Nephron (organoid): ENCODE results near the gene RIMBP2.

Source experiments
- H3K27ac Mint-ChIP-seq, 3 experiments: 2 replicates each; pipeline ENCODE4 v1.8.0; 2020; ENCODE audit warnings: mixed read lengths in 3 of 3, mild to moderate bottlenecking in 2 of 3, moderate library complexity in 1 of 3
- H3K27me3 Mint-ChIP-seq: 2 replicates; pipeline ENCODE4 v1.8.0; 2021; ENCODE audit warnings: low read depth, mild to moderate bottlenecking, moderate library complexity, mixed read lengths
- H3K36me3 Mint-ChIP-seq: 2 replicates; pipeline ENCODE4 v1.8.0; 2020; ENCODE audit warnings: low read depth, mixed read lengths
- H3K4me1 Mint-ChIP-seq: 2 replicates; pipeline ENCODE4 v1.8.0; 2020; ENCODE audit warnings: mixed read lengths
- H3K4me3 Mint-ChIP-seq, 3 experiments: 2 replicates each; pipeline ENCODE4 v1.8.0; 2020; ENCODE audit warnings: mild to moderate bottlenecking in 3 of 3, mixed read lengths in 3 of 3, moderate library complexity in 2 of 3
- H3K9me3 Mint-ChIP-seq: 2 replicates; pipeline ENCODE4 v1.8.0; 2020; ENCODE audit warnings: mixed read lengths
- TF ChIP-seq, protein P1 (sequence below), 3 experiments: fragments of 200-600 bp; sonication (generic); IDR thresholded peaks; one replicate each; pipeline ENCODE4 v1.5.0; 2021; ENCODE audit warnings: antibody characterized with exemption in 3 of 3; ENCODE audit not compliant: unreplicated experiment in 3 of 3

RIMBP2 gene

DNA sequence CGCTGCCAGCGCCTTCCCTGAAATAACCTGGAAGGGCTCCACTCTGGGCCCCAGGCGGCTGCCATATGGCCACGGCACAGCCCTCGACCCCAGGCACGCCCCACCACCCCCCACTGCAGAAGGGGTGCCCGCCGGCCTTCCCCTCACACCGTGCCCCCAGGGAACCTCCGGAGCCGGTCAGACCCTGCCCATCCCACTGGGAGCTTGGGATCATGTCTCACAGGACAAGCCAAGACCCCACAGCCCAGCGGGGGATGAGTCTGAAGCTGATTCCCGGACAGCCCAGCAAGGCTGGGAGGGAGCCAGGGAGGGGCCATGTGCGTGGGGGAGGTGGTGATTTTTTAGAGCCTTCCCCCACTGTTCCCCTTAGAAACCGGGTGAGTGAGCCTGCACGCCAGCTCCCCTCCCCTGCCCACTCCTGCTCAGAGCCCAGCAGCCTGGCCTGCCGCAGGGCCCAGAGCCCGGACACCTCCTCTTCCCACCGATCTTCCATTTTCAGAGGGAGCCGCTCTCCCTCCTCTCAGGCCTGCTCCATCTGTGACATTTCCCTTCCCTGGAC, 1.4 kb downstream of the RIMBP2 start:
- no peaks in the 10 kb centered on the region for H3K9me3 Mint-ChIP-seq
- peak overlapping the region; percentile 79 to 87 (median 83) for H3K4me3 Mint-ChIP-seq
- H3K27me3 Mint-ChIP-seq, result peaks cover 66% of the 10 kb centered on the region
- H3K36me3 Mint-ChIP-seq, result no peaks in the 10 kb centered on the region
- H3K4me1 Mint-ChIP-seq, result peaks cover 23% of the 10 kb centered on the region
- H3K27ac Mint-ChIP-seq, result no peak overlapping the region
- TF ChIP-seq, protein P1, sequence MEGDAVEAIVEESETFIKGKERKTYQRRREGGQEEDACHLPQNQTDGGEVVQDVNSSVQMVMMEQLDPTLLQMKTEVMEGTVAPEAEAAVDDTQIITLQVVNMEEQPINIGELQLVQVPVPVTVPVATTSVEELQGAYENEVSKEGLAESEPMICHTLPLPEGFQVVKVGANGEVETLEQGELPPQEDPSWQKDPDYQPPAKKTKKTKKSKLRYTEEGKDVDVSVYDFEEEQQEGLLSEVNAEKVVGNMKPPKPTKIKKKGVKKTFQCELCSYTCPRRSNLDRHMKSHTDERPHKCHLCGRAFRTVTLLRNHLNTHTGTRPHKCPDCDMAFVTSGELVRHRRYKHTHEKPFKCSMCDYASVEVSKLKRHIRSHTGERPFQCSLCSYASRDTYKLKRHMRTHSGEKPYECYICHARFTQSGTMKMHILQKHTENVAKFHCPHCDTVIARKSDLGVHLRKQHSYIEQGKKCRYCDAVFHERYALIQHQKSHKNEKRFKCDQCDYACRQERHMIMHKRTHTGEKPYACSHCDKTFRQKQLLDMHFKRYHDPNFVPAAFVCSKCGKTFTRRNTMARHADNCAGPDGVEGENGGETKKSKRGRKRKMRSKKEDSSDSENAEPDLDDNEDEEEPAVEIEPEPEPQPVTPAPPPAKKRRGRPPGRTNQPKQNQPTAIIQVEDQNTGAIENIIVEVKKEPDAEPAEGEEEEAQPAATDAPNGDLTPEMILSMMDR (IDR thresholded peaks at IDR 0.05; ENCODE audit: unreplicated experiment in 3 of 3), result no peak

DNA sequence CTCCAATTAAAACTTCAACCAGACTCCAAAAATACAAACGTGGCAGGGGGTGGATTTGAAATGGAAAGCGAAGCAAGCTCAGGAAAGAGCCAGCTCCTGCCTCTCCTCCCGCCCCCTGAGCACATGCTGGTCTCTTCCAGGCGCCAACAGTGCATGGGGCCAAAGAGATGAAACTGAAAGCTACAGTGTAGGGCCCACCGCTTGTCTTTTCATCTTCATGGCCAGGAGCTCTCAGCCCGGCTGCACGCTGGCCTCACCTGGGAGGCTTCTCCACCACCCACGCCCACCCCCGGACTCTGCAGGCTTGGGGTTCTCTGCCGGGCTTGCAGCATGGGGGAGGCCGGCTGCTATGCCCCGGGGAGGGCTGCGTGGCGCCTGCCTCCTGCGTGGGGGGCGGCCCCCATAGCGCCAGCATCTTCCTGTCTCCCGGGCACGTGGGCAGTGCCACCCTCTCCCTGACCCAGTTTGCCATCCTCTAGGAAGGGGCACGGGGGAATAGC, 2.0 kb downstream of the RIMBP2 start:
- Mint-ChIP-seq H3K27me3 (peaks cover 68% of the 10 kb centered on the region), H3K4me3 (peak overlapping the region; percentile 67 to 87 (median 79)), H3K36me3 (no peaks in the 10 kb centered on the region), H3K9me3 (no peaks in the 10 kb centered on the region), H3K27ac (no peak overlapping the region), H3K4me1 (peaks cover 23% of the 10 kb centered on the region)
- TF ChIP-seq, protein P1 (IDR thresholded peaks at IDR 0.05; ENCODE audit: unreplicated experiment in 3 of 3), result no peak

DNA sequence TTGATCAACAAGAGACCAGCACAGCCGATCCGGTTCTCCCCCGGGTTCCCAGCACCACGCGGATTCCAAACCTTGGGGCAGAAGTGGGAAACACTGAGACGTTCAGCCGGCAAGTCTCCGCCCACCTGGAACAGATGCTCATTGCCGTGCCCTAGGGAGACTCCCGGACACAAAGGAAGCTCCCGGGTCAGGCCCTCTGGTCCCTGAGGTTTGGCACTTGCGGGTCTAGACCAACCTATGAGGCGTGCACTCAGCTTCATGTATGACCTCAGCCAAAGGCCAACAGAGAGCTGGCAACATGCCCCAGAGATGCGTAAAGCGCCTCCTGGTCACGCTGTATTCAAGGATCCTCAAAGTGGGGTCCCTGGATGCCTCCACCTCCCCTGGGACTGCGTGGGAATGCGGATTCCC, 2.5 kb downstream of the RIMBP2 start:
- H3K4me1 Mint-ChIP-seq, result peaks cover 23% of the 10 kb centered on the region
- H3K4me3 Mint-ChIP-seq, result peak overlapping the region; percentile 59 to 79 (median 67)
- no peak overlapping the region for H3K27ac Mint-ChIP-seq
- no peaks in the 10 kb centered on the region for H3K36me3 Mint-ChIP-seq
- peaks cover 71% of the 10 kb centered on the region for H3K27me3 Mint-ChIP-seq
- TF ChIP-seq, protein P1 (IDR thresholded peaks at IDR 0.05; ENCODE audit: unreplicated experiment in 3 of 3), result no peak
- H3K9me3 Mint-ChIP-seq, result no peaks in the 10 kb centered on the region

DNA sequence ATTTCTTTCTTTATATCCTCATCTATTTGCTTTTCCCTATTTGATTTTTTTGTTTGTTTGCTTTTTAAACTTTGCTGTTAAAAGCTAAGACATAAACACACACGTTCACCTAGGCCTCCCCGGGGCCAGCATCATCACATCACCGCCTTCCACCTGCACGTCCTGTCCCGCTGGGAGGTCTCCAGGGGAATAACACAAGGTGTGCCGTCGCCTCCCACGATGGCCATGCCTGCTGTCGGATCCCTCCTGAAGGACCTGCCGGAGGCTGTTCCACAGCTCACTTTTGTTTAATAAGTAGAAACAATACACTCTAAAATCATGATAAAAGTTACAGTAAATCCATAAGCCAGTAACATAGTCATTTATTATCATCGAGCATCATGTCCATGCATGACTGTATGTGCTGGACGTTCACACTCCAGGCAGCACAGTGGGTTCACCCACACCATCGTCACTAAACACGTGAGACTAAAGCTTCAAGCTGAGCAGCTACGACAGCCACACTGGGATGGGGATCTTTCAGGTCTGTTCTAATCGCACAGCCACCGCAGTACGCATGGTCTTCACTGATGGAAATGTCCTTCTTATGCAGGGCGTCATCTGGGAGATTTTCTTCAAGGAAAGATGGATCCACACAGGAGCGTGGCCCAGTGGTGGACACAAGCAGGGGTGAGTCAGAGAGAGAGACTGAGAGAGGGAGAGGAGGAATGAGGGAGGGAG, 3.6 kb downstream of the RIMBP2 start:
- H3K36me3 Mint-ChIP-seq, result no peaks in the 10 kb centered on the region
- H3K27ac Mint-ChIP-seq, result no peak overlapping the region
- no peaks in the 10 kb centered on the region for H3K9me3 Mint-ChIP-seq
- peaks cover 23% of the 10 kb centered on the region for H3K4me1 Mint-ChIP-seq
- H3K27me3 Mint-ChIP-seq, result peaks cover 68% of the 10 kb centered on the region
- H3K4me3 Mint-ChIP-seq, result peak overlapping the region; percentile 49 to 68 (median 55)
- TF ChIP-seq, protein P1 (IDR thresholded peaks at IDR 0.05; ENCODE audit: unreplicated experiment in 3 of 3), result no peak

DNA sequence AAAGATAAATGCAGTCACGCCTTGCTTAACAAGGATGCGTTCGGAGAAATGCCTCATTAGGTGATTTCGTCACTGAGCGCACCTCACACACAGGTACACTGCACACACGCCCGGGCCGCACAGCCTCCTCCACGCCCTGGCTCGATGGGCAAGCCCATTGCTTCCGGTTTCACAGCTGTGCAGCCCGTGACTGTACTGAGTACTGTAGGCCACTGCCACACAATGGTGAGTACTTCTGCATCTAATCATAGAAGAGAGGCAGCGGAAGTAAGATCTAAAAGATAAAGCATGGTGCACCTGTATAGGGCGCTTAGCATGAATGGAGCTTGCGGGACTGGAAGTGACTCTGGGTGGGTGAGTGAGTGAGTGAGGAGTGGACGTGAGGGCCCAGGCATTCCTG, 4.3 kb downstream of the RIMBP2 start:
- Mint-ChIP-seq H3K4me1 (peaks cover 23% of the 10 kb centered on the region), H3K36me3 (no peaks in the 10 kb centered on the region), H3K27ac (peak overlapping the region in 1 of 3 experiments; percentile 11), H3K27me3 (peaks cover 73% of the 10 kb centered on the region), H3K9me3 (no peaks in the 10 kb centered on the region), H3K4me3 (no peak overlapping the region)
- TF ChIP-seq, protein P1 (IDR thresholded peaks at IDR 0.05; ENCODE audit: unreplicated experiment in 3 of 3), result no peak

DNA sequence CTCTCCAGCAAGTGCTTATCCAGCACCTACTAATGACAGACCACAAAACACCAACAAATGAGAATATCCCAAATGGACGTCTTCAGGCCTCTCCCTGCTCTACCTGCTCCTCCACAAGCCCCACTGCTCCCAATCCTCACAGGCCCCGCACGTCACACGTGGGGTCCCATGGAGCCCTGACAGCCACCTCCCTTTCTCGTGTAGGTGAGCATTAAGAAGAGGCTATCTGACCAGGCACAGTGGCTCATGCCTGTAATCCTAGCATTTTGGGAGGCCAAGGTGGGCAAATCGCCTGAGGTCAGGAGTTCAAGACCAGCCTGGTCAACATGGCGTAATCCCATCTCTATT, 5.4 kb downstream of the RIMBP2 start:
- peaks cover 65% of the 10 kb centered on the region for H3K27me3 Mint-ChIP-seq
- TF ChIP-seq, protein P1 (IDR thresholded peaks at IDR 0.05; ENCODE audit: unreplicated experiment in 3 of 3), result no peak
- H3K4me3 Mint-ChIP-seq, result no peak overlapping the region
- no peaks in the 10 kb centered on the region for H3K9me3 Mint-ChIP-seq
- H3K27ac Mint-ChIP-seq, result no peak overlapping the region
- no peaks in the 10 kb centered on the region for H3K36me3 Mint-ChIP-seq
- H3K4me1 Mint-ChIP-seq, result peaks cover 18% of the 10 kb centered on the region
